Mononuclear cell (primary cell): ENCODE results near the gene ART3. TPM values are rescaled to one million over a fixed set of nuclear protein-coding genes. Genes with fewer than 3 reads are reported as not detected.

Source experiments
- H3K27me3 ChIP-seq: 2 replicates; pipeline ENCODE4 v1.6.0; 2011; ENCODE audit warnings: low read length, control low read depth; ENCODE audit not compliant: insufficient read depth
- H3K4me1 ChIP-seq: 2 replicates; pipeline ENCODE4 v1.5.1; 2011; ENCODE audit warnings: mild to moderate bottlenecking, low read length, control low read depth; ENCODE audit not compliant: insufficient read depth
- H3K4me3 ChIP-seq: 2 replicates; pipeline ENCODE4 v1.5.1; 2011; ENCODE audit warnings: mild to moderate bottlenecking, low read length, moderate library complexity
- H3K9me3 ChIP-seq: 2 replicates; pipeline ENCODE4 v1.5.1; 2011; ENCODE audit warnings: low read depth, mild to moderate bottlenecking, control low read depth, low read length
- total RNA-seq: library from RNA; depleted of rRNA; stranded (reverse); fragments of >200 nt; gene quantifications from one replicate; pipeline ENCODE4 v1.2.3, GENCODE V29; 2012

The ART3 gene
- total RNA-seq, 1 donor: not detected

- Histone ChIP-seq H3K4me3 (no peak overlapping the region), H3K27me3 (no peaks in the 10 kb centered on the region), H3K4me1 (peaks cover 11% of the 10 kb centered on the region), H3K9me3 (no peaks in the 10 kb centered on the region)
Observed at GRCh38 chr4:76153356-76153755, 78.8 kb downstream of the ART3 start.

- Histone ChIP-seq H3K4me3 (no peak overlapping the region), H3K27me3 (no peaks in the 10 kb centered on the region), H3K4me1 (no peaks in the 10 kb centered on the region), H3K9me3 (no peaks in the 10 kb centered on the region)
Observed at GRCh38 chr4:76155979-76156378, 81.5 kb downstream of the ART3 start.

- Histone ChIP-seq H3K4me1 (no peaks in the 10 kb centered on the region), H3K9me3 (no peaks in the 10 kb centered on the region), H3K27me3 (no peaks in the 10 kb centered on the region), H3K4me3 (no peak overlapping the region)
Observed at GRCh38 chr4:76156635-76157034, 82.1 kb downstream of the ART3 start.

GRCh38 chr4:76160355-76160754, 85.8 kb downstream of the ART3 start:
- Histone ChIP-seq H3K4me3 (no peak overlapping the region), H3K27me3 (no peaks in the 10 kb centered on the region), H3K4me1 (no peaks in the 10 kb centered on the region), H3K9me3 (no peaks in the 10 kb centered on the region)

Other genes starting within 250 kb of the ART3 start
- gene PPEF2, start 172.3 kb upstream of the ART3 start, total RNA-seq: 0.63 TPM
- 115 TPM for gene NAAA, start 133.7 kb upstream of the ART3 start, total RNA-seq
- 35.2 TPM for gene SDAD1, start 83.8 kb upstream of the ART3 start, total RNA-seq
- 0.52 TPM for gene CXCL9, start 67.2 kb upstream of the ART3 start, total RNA-seq
- 0.42 TPM for gene CXCL10, start 51.2 kb upstream of the ART3 start, total RNA-seq
- gene CXCL11, start 38.6 kb upstream of the ART3 start, total RNA-seq: 0.10 TPM
- 82.9 TPM for gene NUP54, start 73.7 kb downstream of the ART3 start, total RNA-seq
- 35.3 TPM for gene SCARB2, start 139.1 kb downstream of the ART3 start, total RNA-seq
- 0.21 TPM for gene FAM47E, start 177.0 kb downstream of the ART3 start, total RNA-seq
- gene STBD1, start 232.0 kb downstream of the ART3 start, total RNA-seq: not detected